ENCODE measurements around the gene CYP4A11. TPM values are rescaled to one million over a fixed set of nuclear protein-coding genes. Genes with fewer than 3 reads are reported as not detected.
"Not testable (repeated sequence)": the region's sequence is repeated elsewhere in the genome, so short reads cannot be mapped to it uniquely, and the experiment has no call there.

The CYP4A11 gene
- not detected in 2 replicates for total RNA-seq

DNA sequence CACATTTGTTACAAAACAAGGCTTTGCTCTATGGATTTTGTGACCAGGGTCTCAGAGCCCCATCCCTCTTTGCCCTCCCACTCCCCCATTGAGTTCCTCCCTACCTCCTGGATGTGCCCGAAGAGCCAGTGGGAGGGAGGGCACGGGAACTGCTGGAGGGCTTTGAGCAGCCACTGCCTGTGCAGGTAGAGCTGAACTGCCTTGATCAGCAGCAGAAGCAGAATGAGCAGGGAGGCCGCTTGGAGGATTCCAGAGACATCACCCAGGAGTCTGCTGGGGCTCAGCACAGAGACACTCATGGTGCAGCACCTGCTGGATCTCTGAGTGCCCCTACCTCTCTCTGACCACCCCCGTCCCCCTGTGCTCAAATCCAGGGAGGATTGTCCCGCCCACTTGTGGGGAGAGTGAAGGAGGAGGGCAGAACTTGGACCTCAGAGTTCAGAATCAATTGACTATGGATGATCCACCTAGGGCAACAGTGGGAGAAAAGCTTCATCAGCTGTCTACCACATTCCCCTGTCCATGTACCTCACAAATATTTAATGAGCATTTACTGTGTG is at the start of gene CYP4A11:
Gene CYP4A11, minus strand, starts transcription at position 342 of the 560 bp plus-strand sequence. Its CDS starts 43 bp downstream, at position 299.
- Histone ChIP-seq H3K36me3 (ENCODE audit: control insufficient read depth, insufficient read depth, low read length) (no peaks in the 10 kb centered on the region), H3K4me3 (ENCODE audit: low read depth, low read length) (no peak within 1 kb of the TSS), H3K27me3 (ENCODE audit: control insufficient read depth, insufficient read depth, low read length) (no peaks in the 10 kb centered on the region)
- TF ChIP-seq, protein P1, sequence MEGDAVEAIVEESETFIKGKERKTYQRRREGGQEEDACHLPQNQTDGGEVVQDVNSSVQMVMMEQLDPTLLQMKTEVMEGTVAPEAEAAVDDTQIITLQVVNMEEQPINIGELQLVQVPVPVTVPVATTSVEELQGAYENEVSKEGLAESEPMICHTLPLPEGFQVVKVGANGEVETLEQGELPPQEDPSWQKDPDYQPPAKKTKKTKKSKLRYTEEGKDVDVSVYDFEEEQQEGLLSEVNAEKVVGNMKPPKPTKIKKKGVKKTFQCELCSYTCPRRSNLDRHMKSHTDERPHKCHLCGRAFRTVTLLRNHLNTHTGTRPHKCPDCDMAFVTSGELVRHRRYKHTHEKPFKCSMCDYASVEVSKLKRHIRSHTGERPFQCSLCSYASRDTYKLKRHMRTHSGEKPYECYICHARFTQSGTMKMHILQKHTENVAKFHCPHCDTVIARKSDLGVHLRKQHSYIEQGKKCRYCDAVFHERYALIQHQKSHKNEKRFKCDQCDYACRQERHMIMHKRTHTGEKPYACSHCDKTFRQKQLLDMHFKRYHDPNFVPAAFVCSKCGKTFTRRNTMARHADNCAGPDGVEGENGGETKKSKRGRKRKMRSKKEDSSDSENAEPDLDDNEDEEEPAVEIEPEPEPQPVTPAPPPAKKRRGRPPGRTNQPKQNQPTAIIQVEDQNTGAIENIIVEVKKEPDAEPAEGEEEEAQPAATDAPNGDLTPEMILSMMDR (IDR thresholded peaks at IDR 0.05; ENCODE audit: insufficient read depth, low read length, severe bottlenecking), result no peak
- DNase-seq (ENCODE audit: low read depth), result no peak
- FAIRE-seq, result no peak

GRCh38 chr1:46990541-46990940 is 49.3 kb upstream of the CYP4A11 start:
- FAIRE-seq; DNase-seq (ENCODE audit: low read depth); H3K36me3 ChIP-seq (ENCODE audit: control insufficient read depth, insufficient read depth, low read length); H3K4me3 ChIP-seq (ENCODE audit: low read depth, low read length); H3K27me3 ChIP-seq (ENCODE audit: control insufficient read depth, insufficient read depth, low read length): not testable (repeated sequence)

DNA sequence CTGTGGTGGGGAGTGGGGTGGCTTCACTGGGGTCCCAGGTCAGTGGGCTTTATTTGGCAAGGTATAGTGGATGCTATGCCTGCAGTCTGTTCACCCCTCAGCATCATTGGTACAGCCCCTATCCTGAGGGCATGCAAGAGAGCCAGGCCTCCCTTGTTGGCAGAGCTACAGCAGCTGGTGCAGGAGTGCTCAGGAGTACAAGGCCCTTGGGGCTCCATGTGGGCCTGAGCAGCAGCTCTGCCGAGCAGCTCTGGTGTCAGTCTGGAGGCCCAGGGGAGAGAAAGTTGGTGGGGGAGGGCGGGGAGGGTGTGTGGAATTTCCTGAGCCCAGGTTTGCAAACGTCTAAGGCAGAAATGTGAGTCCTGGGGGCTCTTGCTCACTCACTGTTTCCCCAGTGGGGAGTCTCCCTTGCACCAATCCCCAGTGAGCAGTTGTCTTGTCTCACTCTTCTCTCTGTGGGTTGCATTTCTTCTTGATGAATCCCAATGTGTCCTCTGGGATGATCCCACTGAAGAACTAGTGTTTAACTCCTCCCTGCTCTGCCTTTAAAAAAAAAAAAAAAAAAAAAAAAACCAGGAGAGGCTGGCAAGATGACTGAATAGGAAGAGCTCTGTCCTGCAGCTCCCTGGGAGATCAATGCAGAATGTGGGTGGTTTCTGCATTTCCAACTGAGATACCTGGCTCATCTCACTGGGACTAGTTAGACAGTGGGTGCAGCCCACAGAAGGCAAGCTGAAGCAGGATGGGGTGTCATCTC is 42.7 kb upstream of the CYP4A11 start:
- FAIRE-seq (no peak), DNase-seq (ENCODE audit: low read depth) (no peak)
- Histone ChIP-seq H3K27me3 (ENCODE audit: control insufficient read depth, insufficient read depth, low read length) (peaks cover 2% of the 10 kb centered on the region), H3K4me3 (ENCODE audit: low read depth, low read length) (no peak overlapping the region), H3K36me3 (ENCODE audit: control insufficient read depth, insufficient read depth, low read length) (no peaks in the 10 kb centered on the region)
- TF ChIP-seq, protein P1 (IDR thresholded peaks at IDR 0.05; ENCODE audit: insufficient read depth, low read length, severe bottlenecking), result no peak

DNA sequence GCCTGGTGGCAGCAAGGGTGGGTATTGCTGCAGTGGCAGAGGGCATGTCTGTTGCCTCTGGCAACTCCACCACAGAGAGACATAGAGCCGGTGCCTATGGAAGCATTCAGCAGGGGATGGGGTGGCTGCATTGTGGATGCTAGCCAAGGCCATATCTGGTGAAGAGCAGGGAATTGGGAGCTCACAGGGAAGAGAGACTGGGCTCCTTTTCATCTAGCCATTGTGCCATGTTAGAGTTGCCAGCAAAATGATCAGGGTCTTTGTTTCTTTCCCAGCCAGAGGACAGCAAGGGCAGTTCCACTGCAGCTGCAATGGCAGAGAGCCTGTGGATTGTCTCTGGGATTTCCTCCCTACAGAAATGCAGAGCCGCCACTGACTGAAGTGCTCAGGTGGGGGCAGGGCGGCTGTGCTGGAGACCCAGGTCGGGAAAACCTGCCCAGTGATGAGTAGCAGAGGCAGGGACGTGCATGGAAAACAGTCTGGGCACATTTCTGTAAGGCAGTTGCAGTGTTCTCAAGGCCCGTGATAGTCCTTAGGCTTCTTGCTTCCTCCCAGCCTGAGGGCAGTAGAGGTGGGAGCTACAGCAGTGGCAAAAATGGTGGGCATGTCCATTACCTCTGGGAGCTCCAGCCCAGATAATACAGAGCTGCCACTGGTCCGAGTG is 42.0 kb upstream of the CYP4A11 start:
- Histone ChIP-seq H3K36me3 (ENCODE audit: control insufficient read depth, insufficient read depth, low read length) (no peaks in the 10 kb centered on the region), H3K27me3 (ENCODE audit: control insufficient read depth, insufficient read depth, low read length) (peaks cover 2% of the 10 kb centered on the region), H3K4me3 (ENCODE audit: low read depth, low read length) (no peak overlapping the region)
- TF ChIP-seq, protein P1 (IDR thresholded peaks at IDR 0.05; ENCODE audit: insufficient read depth, low read length, severe bottlenecking), result no peak
- DNase-seq (ENCODE audit: low read depth), result no peak
- no peak for FAIRE-seq

DNA sequence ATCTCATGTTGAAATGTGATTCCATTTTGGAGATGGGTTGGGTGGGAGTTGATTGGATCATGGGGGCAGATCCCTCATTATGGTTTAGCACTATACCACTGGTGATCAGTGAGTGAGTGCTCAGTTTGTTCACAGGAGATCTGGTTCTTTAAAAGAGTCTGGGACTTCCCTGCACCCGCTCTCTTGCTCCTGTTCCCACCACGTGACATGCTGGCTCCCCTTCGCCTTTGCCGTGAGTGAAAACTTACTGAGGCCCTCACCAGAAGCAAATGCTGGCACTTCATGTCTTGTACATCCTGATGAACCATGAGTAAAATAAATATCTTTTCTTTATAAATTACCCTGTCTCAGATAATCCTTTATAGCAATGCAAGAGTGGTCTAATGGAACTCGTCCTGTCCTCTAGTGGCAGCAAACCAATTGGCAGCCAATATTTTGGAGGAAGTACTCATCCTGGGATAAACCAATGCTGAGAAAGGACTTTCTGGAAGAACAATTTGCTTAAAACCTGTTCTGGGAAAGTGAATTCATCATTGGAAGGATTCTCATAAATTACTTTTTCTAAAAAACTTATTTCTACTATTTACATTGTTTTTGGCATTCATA is 27.8 kb upstream of the CYP4A11 start:
- Histone ChIP-seq H3K27me3 (ENCODE audit: control insufficient read depth, insufficient read depth, low read length) (no peaks in the 10 kb centered on the region), H3K4me3 (ENCODE audit: low read depth, low read length) (no peak overlapping the region), H3K36me3 (ENCODE audit: control insufficient read depth, insufficient read depth, low read length) (no peaks in the 10 kb centered on the region)
- DNase-seq (ENCODE audit: low read depth) (no peak), FAIRE-seq (no peak)
- TF ChIP-seq, protein P1 (IDR thresholded peaks at IDR 0.05; ENCODE audit: insufficient read depth, low read length, severe bottlenecking), result peak; percentile 27

- DNase-seq (ENCODE audit: low read depth); H3K36me3 ChIP-seq (ENCODE audit: control insufficient read depth, insufficient read depth, low read length); H3K27me3 ChIP-seq (ENCODE audit: control insufficient read depth, insufficient read depth, low read length); FAIRE-seq; H3K4me3 ChIP-seq (ENCODE audit: low read depth, low read length): not testable (repeated sequence)
These were observed 21.0 kb upstream of the CYP4A11 start for GRCh38 chr1:46962272-46962671.

All from bronchial epithelial cell (primary cell).